ENCODE results near the gene TENM4.

Gene TENM4

DNA sequence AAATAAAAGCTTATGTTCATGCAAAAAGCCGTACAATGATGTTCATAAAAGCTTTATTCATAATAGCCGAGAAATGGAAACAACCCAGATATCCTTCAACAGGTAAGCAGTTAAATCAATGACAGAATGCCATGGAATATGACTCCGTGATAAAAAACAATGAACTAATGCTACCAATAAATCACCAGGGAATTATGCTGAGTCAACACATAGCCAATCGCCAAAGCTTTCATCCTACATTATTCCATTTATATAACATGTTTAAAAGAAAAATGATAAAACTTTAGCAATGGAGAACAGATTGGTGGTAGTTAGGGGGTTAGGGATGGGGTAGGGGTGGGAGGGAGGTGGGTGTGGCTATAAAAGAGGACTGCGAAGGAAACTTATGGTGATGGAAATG is 356.4 kb downstream of the TENM4 start:
- no peak for DNase-seq (ENCODE audit: low read depth)

DNA sequence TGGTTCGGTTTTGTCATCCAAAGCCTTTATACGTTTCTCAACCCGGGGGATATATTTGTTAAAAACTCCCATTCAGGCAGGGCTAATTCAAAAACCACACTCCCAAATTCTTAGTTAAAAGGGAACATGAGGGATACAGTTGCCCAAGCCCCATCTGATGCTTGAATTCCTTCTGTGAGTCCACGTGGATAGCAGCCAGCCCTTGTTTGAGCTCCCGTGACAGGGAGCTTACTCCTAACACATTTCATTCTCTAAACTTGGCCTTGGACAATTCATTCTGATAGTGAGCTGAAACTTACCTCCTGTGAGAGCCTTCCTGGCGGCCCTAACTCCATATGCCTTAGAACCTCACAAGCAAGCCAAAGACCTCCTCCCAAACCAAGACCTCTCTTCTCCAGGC is 357.5 kb downstream of the TENM4 start:
- no peak for DNase-seq (ENCODE audit: low read depth)

DNA sequence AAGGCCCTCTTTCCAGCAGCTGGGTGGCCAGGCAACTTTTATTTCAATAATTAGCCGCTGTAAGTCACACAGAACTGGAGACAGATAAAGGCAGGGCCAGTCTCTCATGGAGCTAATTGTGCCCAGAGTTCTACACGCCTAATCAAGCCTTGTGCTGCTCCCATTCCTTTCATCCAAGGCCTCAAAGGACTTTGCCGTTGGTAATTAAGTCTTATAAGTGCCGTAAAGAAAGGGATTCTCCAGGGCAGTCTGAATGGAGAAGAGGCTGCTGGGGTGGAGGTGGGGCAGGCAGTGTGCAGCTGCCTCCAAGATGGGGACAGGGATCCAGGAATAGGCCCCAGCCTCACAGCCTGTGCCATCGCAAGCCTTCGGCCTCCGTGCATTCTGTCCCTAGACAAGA is 357.9 kb downstream of the TENM4 start:
- no peak for DNase-seq (ENCODE audit: low read depth)

DNA sequence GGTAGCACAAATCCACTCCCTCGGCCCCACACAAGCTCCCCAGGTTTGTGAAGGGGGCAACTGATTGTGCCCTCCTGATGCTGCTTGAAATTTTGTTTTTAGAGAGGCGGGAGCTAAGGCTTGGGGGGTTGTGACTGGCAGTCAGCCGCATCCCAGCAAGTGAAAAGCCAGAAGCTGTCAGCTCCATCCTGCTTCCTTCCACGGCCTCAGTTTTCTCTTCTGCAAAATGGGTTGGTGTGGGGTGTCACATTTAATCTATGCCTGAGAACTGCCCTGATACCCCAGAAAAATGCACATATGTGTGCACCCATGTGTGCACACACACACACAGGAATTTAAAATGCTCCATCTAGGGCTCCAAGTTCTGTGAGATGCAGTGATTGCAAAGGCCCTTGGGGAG is 358.6 kb downstream of the TENM4 start:
- DNase-seq (ENCODE audit: low read depth): no peak

DNA sequence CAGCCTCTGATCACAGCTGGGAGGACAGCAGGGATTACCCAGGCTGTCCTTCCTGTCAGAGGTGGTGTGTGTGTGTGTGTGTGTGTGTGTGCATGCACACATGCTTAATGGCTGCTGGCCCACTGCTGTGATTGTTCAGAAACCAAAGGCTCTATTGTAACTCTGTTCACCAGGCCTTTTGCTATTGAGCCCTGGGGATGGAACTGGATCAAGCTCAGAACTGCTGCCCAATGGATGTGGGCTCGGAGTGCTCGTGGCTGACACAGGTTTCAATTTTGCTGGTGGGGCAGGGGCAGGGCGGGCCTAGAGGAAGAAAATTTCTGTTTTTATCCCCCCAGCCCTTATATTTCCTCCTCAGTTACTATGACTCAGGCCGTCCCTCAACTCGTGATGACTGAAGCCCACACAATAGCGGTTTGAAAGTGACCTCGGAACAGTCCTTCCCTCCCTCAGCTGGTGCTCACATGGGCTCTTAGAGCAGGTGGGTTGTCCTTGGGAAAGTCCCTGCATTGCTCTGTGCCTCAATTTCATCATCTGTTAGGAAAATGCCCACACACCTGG is 359.3 kb downstream of the TENM4 start:
- no peak for DNase-seq (ENCODE audit: low read depth)

DNA sequence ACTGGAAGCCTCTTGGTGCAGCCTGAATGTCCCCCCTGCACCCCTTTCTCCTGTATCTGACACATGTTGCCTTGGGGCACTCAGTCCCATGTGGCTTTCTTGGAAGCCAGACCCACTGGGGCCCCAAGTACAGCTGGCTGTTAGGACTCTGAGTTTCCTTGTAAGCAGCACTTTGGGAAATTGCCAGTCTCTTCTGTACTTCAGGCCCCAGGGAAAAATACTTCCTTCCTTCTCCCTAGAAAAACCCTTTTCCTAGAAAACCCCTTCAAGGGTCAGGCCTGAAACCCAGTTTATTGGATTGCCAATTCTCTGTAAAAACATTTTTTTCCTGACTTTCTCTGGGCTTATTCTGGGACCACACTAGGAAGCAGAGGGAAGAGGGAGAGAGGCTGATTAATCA is 360.3 kb downstream of the TENM4 start:
- DNase-seq (ENCODE audit: low read depth): no peak

DNA sequence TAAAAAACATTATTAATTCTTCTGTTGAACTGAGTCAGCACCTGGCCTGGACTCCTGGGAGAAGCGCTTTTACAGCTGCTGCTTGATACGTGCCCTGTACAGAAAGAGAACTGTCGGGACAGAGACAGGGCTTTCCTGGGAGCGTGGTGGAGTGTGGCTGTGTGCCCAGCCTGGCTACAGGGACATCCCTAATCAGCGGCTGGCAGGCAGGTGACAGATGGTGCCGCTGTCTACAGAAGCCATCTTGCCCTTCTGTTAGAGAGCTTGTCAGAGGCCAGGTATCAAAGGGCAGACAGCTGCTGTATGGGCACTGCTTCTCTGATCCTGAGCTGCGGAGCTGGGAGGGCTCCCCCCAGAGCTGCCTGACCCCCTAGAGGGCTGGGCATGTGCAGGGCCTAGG is 361.8 kb downstream of the TENM4 start:
- no peak for DNase-seq (ENCODE audit: low read depth)

DNA sequence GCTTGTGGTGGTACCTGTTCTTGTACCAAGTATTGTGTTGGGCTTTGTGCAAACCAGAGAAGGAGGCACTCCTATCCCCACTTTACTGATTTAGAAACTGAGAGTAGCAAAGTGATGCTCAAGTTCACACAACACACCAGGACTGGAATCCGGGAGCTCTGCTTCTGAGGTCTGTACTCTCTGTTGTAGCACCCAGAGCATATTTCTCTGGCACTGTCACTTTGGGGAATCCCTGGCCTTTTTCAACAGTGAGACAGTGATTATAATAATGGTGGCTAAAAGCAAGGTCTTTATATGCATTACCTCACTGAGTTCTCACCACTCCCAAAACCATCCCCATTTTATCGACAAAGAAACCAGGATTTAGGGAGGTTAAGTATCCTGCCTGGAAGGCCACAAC is 362.4 kb downstream of the TENM4 start:
- DNase-seq (ENCODE audit: low read depth): no peak

DNA sequence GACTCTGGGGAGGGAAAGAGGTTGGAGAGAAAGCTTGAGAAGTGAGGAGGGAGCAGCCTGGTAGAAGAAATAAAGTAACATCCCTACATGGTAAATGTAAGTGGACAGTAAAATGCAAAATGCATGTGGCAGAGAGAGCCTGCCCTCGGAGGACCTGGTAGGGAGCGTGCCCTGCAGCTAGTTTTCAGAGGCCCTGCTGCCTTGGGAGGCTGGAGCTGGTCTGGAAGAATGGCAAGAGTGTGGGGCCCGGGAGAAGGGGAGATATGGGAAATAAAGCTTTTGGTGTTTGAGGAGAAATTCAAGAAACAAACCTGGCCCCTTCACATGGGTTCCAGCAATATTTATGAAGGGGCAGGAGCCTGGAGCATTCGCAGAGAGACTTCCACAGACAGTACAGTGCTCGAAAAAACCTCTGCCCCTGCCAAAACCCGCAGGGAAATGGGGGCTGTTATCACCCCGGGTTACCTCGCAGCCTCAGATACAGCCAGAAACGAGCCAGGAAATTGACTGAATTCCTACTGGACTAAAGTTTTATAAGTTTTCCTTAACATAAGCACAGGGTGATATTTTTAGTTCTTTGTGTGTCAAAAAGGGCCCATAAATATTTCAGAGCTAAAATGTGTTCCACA is 363.0 kb downstream of the TENM4 start:
- DNase-seq (ENCODE audit: low read depth): no peak

DNA sequence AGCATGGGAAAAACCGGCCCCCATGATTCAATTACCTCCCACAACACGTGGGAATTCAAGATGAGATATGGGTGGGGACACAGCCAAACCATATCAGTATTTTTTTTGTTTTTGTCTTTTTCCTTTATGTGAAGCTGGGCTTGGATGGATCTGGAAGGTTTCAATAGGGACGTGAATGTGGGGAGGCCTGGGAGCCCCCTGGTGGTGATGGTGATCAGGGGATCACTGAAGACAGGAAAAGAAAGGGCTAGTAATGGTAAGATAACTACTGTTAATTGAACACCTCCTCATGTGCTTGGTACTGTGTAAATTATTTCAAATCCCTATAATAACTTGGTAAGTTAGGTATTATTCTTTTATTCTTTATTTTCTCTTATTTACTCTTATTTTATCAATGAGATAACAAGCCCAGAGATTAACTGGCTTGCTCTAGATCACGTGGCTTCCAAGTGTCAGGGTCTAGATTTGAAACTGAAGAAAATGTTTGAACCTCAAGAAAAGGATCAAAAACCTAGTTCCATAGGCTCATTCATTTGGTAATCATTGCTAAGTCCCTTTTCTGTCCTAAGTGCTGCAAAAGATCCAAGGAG is 364.2 kb downstream of the TENM4 start:
- DNase-seq (ENCODE audit: low read depth): peak; percentile 37

DNA sequence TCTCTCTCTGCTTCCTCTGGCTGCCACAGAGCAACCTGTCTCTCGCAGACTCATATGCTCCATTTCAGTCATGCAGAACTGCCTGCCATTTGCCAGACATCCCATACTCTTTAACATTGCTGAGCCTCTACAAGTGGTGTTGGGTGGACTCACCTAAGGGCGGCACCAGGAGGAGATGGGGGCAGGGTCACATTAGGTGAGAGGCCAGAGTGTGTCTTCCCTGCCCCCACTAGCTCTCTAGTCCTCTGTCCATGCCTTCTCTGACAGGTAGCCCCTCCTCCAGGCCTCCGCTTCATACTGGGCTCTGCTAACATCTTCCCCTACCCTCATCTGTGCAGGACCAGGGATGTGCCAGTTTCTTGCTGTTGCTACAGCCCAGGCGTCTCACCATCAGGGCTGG is 366.3 kb downstream of the TENM4 start:
- no peak for DNase-seq (ENCODE audit: low read depth)

DNA sequence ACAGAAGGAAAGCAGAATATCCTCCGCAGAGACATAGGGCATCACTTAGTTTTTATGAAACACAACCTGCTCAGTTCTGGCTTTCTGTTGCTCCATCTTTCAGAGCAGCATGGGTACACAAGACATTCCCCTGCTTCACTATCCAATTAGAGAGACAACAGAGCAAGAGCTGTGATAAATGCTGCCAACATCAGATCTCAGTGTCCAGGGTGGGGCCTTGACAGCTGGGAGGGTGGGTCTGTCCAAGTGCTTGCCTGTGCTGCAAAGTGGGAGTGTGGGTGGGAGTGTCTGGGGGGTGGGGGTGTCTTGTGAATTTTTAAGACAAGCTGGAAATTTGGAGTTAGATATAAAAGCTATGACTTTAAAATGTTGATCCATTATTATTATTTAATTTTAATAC is 369.6 kb downstream of the TENM4 start:
- no peak for DNase-seq (ENCODE audit: low read depth)

DNA sequence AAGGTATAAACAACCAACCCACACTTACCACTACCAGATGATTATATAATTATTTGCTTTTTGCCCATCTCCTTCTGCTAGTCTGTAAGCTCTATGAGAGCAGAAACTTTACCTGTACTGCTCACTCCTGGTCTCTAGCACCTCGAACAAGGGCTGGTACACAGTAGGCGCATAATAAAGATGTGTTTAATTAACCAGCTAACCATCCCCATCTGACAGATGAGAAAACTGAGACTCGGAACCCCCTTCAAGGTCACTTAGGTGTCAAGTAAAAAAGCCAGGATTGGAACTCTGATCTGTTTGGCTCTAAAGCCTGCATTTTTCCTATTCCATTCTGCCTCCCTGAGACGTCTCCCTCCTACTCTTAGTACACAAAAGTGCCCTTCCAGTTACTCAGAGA is 370.3 kb downstream of the TENM4 start:
- no peak for DNase-seq (ENCODE audit: low read depth)

DNA sequence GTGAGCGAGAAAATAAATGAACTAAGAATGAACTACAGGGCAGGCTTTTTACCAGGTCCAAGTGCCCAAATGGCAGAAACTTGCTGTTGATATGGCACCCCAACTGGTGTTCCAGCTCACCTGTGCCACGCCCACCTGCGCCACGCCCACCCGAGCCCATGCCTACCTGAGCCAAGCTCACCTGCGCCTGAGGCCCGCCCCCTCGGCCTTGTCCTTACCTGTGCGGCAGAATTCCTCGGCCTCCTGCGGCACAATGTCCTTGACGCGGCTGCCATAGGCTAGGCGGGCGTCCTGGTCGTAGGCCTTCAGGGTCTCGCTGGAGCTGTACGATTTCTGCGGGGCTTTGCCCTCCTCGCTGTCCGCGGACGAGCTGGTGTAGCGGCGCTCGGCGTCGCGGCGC is 371.3 kb downstream of the TENM4 start:
- DNase-seq (ENCODE audit: low read depth): no peak

DNA sequence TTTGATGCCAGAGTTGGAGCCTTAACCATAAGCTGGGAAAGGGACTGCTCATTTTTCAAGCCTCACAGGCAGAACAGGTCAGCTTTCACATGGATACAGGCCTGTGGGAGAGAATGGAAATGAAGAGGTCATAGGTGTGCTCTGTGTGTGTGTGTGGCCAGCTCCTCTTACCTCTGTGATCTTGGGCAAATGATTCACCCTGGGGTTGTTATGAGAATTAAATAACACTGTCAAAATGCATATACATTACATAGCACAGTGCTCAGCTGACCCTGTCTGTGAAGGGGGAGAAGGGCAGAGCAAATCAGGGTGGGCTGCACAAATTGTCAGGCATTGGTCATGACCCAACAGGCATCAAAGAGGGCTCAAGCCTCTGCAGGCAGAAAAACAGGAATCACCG is 372.5 kb downstream of the TENM4 start:
- no peak for DNase-seq (ENCODE audit: low read depth)

DNA sequence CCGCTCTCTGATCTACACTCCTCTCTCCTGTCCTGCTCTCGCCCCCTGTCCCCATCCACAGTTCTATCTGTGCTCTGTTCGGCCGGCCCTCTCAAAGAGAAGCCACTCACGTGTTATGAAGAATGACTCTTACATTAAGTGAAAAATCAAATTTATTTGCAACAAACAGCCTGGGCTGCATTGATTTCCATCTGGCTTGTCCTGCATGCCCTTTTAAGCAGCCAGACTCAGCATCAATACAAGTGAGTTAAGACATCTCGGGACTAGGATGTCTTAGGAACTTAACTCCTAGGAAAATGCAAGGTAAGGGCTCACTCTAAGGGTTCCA is 373.5 kb downstream of the TENM4 start:
- DNase-seq (ENCODE audit: low read depth): no peak

DNA sequence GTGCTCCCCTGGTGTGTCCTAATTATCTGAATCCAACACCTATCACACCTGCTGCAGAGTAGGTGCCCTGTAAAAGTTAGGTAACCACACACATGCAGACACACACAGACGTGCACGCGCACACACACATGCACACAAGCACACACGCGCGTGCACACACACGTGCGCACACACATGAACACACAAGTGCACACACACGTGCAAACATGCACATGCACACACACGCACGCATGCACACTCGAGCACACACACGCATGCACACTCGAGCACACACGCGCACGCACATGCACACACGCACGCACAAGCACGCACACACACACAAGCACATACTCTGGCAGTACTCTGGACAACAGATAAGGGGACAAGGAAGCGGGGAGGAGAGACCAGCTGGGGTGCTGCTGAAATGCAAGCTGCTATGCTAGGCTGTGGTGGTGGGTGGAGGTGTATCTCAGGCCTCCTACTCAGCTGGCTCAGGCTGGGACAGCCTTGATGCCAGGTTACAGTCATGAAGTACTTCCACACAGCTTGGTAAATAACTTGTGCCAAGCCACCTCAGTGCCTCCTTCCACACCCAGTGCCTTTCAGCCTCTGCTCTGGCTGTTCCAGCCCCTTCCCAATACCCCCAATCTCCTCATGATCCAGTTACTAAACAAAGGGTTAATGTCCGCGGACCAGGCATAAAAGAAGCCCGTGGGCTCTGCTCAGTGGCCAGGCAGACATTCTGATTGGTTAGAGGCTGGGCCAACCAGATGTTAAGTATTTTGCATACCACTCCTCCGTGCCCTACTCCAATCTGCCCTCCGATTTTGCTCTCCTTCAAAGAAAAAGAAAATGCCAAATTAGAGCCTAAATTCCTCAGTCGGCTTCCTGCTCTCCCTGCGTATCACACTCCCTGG is 374.1 kb downstream of the TENM4 start:
- peak; percentile 31 for DNase-seq (ENCODE audit: low read depth)

DNA sequence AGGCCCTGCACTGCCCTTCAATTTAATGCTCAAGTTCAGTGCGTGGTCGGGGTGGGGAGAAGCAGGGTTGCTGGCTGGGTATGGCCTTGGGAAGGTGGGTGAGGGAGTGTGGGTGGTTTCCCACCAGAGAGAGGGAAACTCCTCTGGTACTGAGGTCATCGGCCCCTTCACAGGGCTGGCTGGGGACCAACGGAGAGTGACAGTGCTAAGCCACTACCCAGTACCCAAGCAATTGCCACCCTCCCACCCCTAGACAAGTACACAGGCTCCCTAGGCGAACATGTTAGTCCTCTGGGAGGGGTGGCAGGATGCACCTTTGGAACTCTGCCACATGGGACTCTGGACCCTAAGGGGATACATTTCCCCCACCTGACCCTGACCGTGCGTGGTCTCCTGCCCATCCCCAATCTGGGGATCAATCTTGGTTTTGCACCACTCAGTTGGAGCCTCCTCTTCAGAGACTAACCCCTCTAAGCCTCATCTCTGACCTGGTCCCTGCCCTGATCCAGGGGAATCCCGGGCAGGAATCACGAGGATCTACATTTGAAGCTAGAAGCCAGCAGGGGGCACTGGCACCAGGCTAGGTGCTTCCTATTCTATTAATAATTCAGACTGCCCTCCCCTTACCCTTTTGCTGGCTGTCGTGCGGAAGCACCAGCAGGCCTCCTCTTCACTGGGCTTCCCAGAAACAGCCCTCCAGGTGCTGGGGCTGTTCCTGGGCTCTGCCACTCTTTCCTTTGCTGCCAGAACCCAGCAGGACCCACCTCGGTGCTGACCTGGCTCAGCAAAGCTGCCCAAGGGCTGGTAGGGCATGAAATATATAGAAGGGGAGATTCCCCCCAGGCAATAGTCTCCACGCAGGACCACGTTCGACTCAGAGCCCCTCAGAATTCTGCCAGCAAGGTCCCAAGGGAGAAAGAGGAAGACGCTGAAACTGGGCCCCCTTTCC is 377.7 kb downstream of the TENM4 start:
- peak; percentile 34 for DNase-seq (ENCODE audit: low read depth)

DNA sequence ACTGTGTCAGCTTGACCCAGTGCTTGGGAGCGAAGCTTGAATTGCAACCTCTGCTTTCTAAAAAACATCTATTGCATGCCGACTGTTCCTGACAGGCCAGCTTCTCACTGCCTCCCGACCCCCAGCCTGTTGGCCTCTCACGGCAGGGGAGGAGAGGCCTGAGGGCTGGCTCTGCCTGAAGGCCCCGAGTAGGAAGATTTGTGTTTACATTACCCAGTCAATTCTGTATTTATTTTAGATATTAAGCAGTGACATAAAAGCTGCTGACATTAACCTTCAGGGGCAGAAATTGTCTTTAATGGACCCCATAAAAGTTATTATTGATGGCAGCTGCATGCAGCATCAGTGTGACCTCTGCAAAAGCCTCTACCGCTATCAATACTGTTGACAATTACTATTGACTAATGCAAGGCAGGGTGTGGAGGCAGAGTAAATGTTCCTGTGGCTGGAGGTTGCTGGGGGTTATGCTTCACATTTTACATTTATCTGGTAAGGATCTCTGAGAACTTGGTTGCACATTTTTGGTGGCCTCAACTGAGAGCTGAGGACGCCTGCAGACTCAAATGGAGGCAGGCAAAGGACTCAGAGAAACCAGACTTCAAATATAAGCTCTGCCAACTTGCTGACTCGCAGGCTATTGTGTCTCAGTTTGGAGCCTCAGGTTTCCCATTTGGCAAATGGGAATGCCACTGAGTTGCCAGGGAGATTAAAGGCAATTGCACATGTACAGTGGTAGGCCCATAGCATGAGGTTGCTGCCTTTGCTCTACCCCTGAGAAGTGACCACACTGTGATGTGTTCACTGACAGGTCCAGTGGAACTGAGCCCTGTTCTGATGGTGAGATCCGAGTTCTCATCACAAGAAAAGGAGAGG is 380.5 kb downstream of the TENM4 start:
- DNase-seq (ENCODE audit: low read depth): no peak

DNA sequence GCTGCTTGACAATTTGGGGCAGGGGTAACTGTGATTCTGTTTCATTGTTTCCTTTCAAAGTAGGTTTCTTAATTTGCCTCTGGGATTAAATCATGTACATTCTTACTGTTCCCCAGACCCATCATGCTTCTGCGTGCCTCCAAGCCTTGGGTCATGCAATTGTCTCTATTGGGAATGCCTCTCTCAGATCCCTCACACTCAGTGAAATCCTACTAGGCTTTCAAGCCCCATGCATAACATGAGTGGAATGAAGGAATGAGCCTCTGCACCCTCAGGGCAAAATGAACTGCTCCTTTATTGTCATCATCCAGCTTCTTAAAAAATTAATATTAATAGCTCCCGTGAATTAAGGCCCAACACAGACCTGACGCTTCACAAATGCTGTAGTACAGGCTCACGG is 381.7 kb downstream of the TENM4 start:
- no peak for DNase-seq (ENCODE audit: low read depth)

All from amniotic epithelial cell (primary cell).